Measurements from ENCODE around the gene RNF223. TPM values are rescaled to one million over a fixed set of nuclear protein-coding genes. Genes with fewer than 3 reads are reported as not detected.
"Not testable (repeated sequence)": the region's sequence is repeated elsewhere in the genome, so short reads cannot be mapped to it uniquely, and the experiment has no call there.

The RNF223 gene
- total RNA-seq, 4 donors from 2014 or later: 3.0 to 7.5 (median 5.0) TPM

- peak; percentile 6 for DNase-seq
- Histone ChIP-seq H3K4me1 (peaks cover 0 to 14% (median 10%) of the 10 kb centered on the region in 4 donors), H3K4me3 (no peak overlapping the region), H3K27ac (no peak overlapping the region), H3K9me3 (no peaks in the 10 kb centered on the region), H3K36me3 (no peaks in the 10 kb centered on the region), H3K27me3 (no peaks in the 10 kb centered on the region)
- in situ Hi-C loops (cut with MboI; ENCODE audit: low pct_ligation_motif_present in 1 of 4, low pct_unique_long_range_greater_than_20kb in 1 of 4, low sequenced_read_pairs in 3 of 4) (loop anchor here in 1 of 4 donors (25.0 kb wide), 1 partner anchor 156 kb away; the partner anchor contains the start of gene UBE2J2), intact Hi-C loops (cut with DNase I; ENCODE audit: low total_unique reads) (no loop called here)
- TF ChIP-seq POLR2AphosphoS5 (IDR thresholded peaks at IDR 0.05): no peak
- TF ChIP-seq EP300 (IDR thresholded peaks at IDR 0.05; ENCODE audit: low read depth): no peak
- no peak for TF ChIP-seq CTCF (IDR thresholded peaks at IDR 0.05)
- no peak for TF ChIP-seq POLR2A (IDR thresholded peaks at IDR 0.05)
- 89% methylated on average over 14 of the region's 31 CpGs; no CpG with 5 or more reads in 1 of the 2 donors for WGBS, 2 donors (ENCODE audit: low coverage in 1 of 2)
These were observed 32.6 kb upstream of the RNF223 start for GRCh38 chr1:1106510-1107221.

GRCh38 chr1:1104152-1104551 is 30.0 kb upstream of the RNF223 start:
- in situ Hi-C loops (cut with MboI; ENCODE audit: low pct_ligation_motif_present in 1 of 4, low pct_unique_long_range_greater_than_20kb in 1 of 4, low sequenced_read_pairs in 3 of 4): loop anchor here in 1 of 4 donors (25.0 kb wide), 1 partner anchor 158 kb away; the partner anchor contains the start of gene UBE2J2
- H3K4me1 ChIP-seq; H3K36me3 ChIP-seq; H3K4me3 ChIP-seq; H3K27ac ChIP-seq; H3K9me3 ChIP-seq; H3K27me3 ChIP-seq; intact Hi-C loops (cut with DNase I; ENCODE audit: low total_unique reads): not testable (repeated sequence)
- DNase-seq: peak; percentile 2
- whole genome bisulfite sequencing, 2 donors (ENCODE audit: low coverage in 1 of 2): 60 to 72% methylated on average over 1 to 6 of the region's 6 CpGs

- intact Hi-C loops (cut with DNase I; ENCODE audit: low total_unique reads) (no loop called here), in situ Hi-C loops (cut with MboI; ENCODE audit: low pct_ligation_motif_present in 1 of 4, low pct_unique_long_range_greater_than_20kb in 1 of 4, low sequenced_read_pairs in 3 of 4) (loop anchor here in 1 of 4 donors (25.0 kb wide), 1 partner anchor 161 kb away; the partner anchor contains the start of gene UBE2J2)
- Histone ChIP-seq H3K9me3 (no peaks in the 10 kb centered on the region), H3K27me3 (no peaks in the 10 kb centered on the region), H3K4me3 (no peak overlapping the region), H3K4me1 (peaks cover 0 to 8% (median 3%) of the 10 kb centered on the region in 4 donors), H3K27ac (no peak overlapping the region), H3K36me3 (no peaks in the 10 kb centered on the region)
- DNase-seq: peak; percentile 6
- TF ChIP-seq POLR2AphosphoS5 (IDR thresholded peaks at IDR 0.05) (no peak), EP300 (IDR thresholded peaks at IDR 0.05; ENCODE audit: low read depth) (no peak), CTCF (IDR thresholded peaks at IDR 0.05) (no peak), POLR2A (IDR thresholded peaks at IDR 0.05) (no peak)
- 63% methylated on average over 7 of the region's 7 CpGs; no CpG with 5 or more reads in 1 of the 2 donors for WGBS, 2 donors (ENCODE audit: low coverage in 1 of 2)
These were observed 27.4 kb upstream of the RNF223 start for GRCh38 chr1:1101503-1101902.

GRCh38 chr1:1100296-1100695 is 26.2 kb upstream of the RNF223 start:
- TF ChIP-seq CTCF (IDR thresholded peaks at IDR 0.05): no peak
- no peak for TF ChIP-seq POLR2A (IDR thresholded peaks at IDR 0.05)
- no peak for TF ChIP-seq POLR2AphosphoS5 (IDR thresholded peaks at IDR 0.05)
- TF ChIP-seq EP300 (IDR thresholded peaks at IDR 0.05; ENCODE audit: low read depth): no peak
- H3K27me3 ChIP-seq: no peaks in the 10 kb centered on the region
- DNase-seq: peak; percentile 1
- H3K9me3 ChIP-seq: no peaks in the 10 kb centered on the region
- H3K4me1 ChIP-seq: peaks cover 0 to 8% (median 3%) of the 10 kb centered on the region in 4 donors
- H3K27ac ChIP-seq: no peak overlapping the region
- no peak overlapping the region for H3K4me3 ChIP-seq
- no peaks in the 10 kb centered on the region for H3K36me3 ChIP-seq
- intact Hi-C loops (cut with DNase I; ENCODE audit: low total_unique reads) (no loop called here), in situ Hi-C loops (cut with MboI; ENCODE audit: low pct_ligation_motif_present in 1 of 4, low pct_unique_long_range_greater_than_20kb in 1 of 4, low sequenced_read_pairs in 3 of 4) (loop anchor here in 1 of 4 donors (25.0 kb wide), 1 partner anchor 162 kb away; the partner anchor contains the start of gene UBE2J2)
- WGBS, 2 donors (ENCODE audit: low coverage in 1 of 2): 91 to 99% methylated on average over 8 to 11 of the region's 11 CpGs
